Measurements from ENCODE around the gene NOX5. TPM values are rescaled to one million over a fixed set of nuclear protein-coding genes. Genes with fewer than 3 reads are reported as not detected.
A peak's percentile ranks its signal among the peaks of the same experiment; 100 is the strongest.

NOX5 gene, protein sequence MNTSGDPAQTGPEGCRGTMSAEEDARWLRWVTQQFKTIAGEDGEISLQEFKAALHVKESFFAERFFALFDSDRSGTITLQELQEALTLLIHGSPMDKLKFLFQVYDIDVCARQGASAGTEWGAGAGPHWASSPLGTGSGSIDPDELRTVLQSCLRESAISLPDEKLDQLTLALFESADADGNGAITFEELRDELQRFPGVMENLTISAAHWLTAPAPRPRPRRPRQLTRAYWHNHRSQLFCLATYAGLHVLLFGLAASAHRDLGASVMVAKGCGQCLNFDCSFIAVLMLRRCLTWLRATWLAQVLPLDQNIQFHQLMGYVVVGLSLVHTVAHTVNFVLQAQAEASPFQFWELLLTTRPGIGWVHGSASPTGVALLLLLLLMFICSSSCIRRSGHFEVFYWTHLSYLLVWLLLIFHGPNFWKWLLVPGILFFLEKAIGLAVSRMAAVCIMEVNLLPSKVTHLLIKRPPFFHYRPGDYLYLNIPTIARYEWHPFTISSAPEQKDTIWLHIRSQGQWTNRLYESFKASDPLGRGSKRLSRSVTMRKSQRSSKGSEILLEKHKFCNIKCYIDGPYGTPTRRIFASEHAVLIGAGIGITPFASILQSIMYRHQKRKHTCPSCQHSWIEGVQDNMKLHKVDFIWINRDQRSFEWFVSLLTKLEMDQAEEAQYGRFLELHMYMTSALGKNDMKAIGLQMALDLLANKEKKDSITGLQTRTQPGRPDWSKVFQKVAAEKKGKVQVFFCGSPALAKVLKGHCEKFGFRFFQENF
- total RNA-seq (2014; rRNA removed; shearing (Covaris generic)) (not detected in 2 replicates), total RNA-seq (2022) (not detected in 2 replicates), Bru-seq, nascent RNA (not detected), BruChase-seq, experiment 1, labeled RNA remaining after a 6-hour chase (percentile 4 among the genes with signal in this experiment), BruChase-seq, experiment 2, labeled RNA remaining after a 2-hour chase (percentile 4 among the genes with signal in this experiment)
- long read RNA-seq: 0 reads

GRCh38 chr15:69014454-69014853 lies at the start of gene NOX5:
NOX5 (plus strand) TSS chr15:69014695; CDS start chr15:69014736, 41 bp downstream.
- Histone ChIP-seq H3K4me2 (ENCODE audit: low read length) (no peak within 1 kb of the TSS), H3K27ac (ENCODE audit: low read depth, low read length, poor library complexity, severe bottlenecking) (no peak within 1 kb of the TSS), H3K4me3 (ENCODE audit: low read depth, low read length, poor library complexity, severe bottlenecking) (no peak within 1 kb of the TSS), H2AFZ (ENCODE audit: low read length) (no peak within 1 kb of the TSS), H3K79me2 (ENCODE audit: insufficient read depth, low read depth, low read length) (no peaks in the 10 kb centered on the region), H3K4me1 (ENCODE audit: insufficient read depth, low read length, poor library complexity, severe bottlenecking) (no peaks in the 10 kb centered on the region), H3K9me3 (ENCODE audit: low read length) (no peaks in the 10 kb centered on the region), H3K36me3 (ENCODE audit: insufficient read depth, low read length) (no peaks in the 10 kb centered on the region), H4K20me1 (ENCODE audit: insufficient read depth, low read length) (no peaks in the 10 kb centered on the region), H3K9me2 (ENCODE audit: insufficient read depth, low read length) (no peaks in the 10 kb centered on the region)
- TF ChIP-seq CTCF (conservative IDR thresholded peaks at IDR 0.05; ENCODE audit: low read length): no peak
- TF ChIP-seq EZH2phosphoT487 (IDR thresholded peaks at IDR 0.05; ENCODE audit: borderline replicate concordance, low read depth, low read length): no peak
- BruUV-seq (replicated peaks): no TSS peak
- no peak for DNase-seq (ENCODE audit: low spot score)
- POLR2A ChIA-PET: no interaction called here
- CTCF ChIA-PET (ENCODE audit: unreplicated experiment): no interaction called here
- intact Hi-C loops (cut with micrococcal nuclease; ENCODE audit: unreplicated experiment): no loop called here

DNA sequence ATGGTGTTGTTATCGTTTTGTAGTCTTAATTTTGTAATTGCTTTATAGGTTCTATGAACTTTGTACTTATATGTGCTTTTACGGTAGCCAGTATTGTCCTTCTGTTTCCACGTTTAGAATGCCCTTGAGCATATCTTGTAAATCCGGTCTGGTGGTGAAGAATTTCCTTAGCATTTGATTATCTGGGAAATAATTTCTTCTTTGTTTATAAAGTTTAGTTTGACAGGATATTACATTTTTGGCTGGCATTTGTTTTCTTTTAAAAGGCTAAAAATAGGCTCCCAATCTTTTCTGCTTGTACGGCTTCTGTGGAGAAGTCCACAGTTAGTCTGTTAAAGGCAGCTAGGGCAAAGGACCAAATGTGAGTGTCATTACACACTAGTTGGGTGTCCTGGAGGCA lies 47.5 kb upstream of the NOX5 start:
- Histone ChIP-seq H3K9me2 (ENCODE audit: insufficient read depth, low read length) (0 out of 2 replicates have a peak, but pooled peaks cover 6% of the 10 kb centered on the region), H3K36me3 (ENCODE audit: insufficient read depth, low read length) (no peaks in the 10 kb centered on the region), H3K4me3 (ENCODE audit: low read depth, low read length, poor library complexity, severe bottlenecking) (no peak overlapping the region), H4K20me1 (ENCODE audit: insufficient read depth, low read length) (no peaks in the 10 kb centered on the region), H3K4me2 (ENCODE audit: low read length) (no peak overlapping the region), H3K4me1 (ENCODE audit: insufficient read depth, low read length, poor library complexity, severe bottlenecking) (peaks cover 4% of the 10 kb centered on the region), H3K79me2 (ENCODE audit: insufficient read depth, low read depth, low read length) (no peaks in the 10 kb centered on the region), H3K9me3 (ENCODE audit: low read length) (peaks cover 10% of the 10 kb centered on the region; the same call in 1 of the 2 replicates), H3K27ac (ENCODE audit: low read depth, low read length, poor library complexity, severe bottlenecking) (no peak overlapping the region), H2AFZ (ENCODE audit: low read length) (no peak overlapping the region)
- intact Hi-C loops (cut with micrococcal nuclease; ENCODE audit: unreplicated experiment): no loop called here
- no peak for TF ChIP-seq EZH2phosphoT487 (IDR thresholded peaks at IDR 0.05; ENCODE audit: borderline replicate concordance, low read depth, low read length)
- DNase-seq (ENCODE audit: low spot score): no peak
- no TSS peak for BruUV-seq (replicated peaks)
- CTCF ChIA-PET (ENCODE audit: unreplicated experiment): no interaction called here
- POLR2A ChIA-PET: interaction anchor here (0.5 kb wide), 1 partner anchor 41 kb away, joined by 3 read pairs; no protein-coding TSS in a partner anchor

DNA sequence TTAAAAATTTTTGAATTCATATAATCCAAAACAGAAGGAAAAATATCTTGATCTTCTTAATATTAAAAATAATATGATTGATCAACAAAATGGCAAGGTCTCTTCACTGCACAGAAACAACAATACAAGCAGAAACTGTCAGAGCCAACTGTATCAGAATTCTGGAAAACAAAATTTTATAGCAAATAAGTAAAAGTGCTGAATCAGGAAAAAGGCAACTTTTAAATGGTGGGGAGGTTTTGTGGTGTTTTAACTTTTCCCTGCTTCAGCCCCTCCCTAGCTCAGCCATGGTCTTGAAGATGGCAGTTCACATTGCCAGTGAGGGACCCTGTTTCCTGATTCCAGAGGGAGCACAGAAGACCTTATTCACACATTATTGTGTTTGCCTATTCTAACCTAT lies 46.5 kb upstream of the NOX5 start:
- H3K27ac ChIP-seq (ENCODE audit: low read depth, low read length, poor library complexity, severe bottlenecking): no peak overlapping the region
- H3K36me3 ChIP-seq (ENCODE audit: insufficient read depth, low read length): no peaks in the 10 kb centered on the region
- H3K4me2 ChIP-seq (ENCODE audit: low read length): no peak overlapping the region
- H3K4me1 ChIP-seq (ENCODE audit: insufficient read depth, low read length, poor library complexity, severe bottlenecking): no peaks in the 10 kb centered on the region
- DNase-seq (ENCODE audit: low spot score): no peak
- H3K4me3 ChIP-seq (ENCODE audit: low read depth, low read length, poor library complexity, severe bottlenecking): no peak overlapping the region
- CTCF ChIA-PET (ENCODE audit: unreplicated experiment): no interaction called here
- intact Hi-C loops (cut with micrococcal nuclease; ENCODE audit: unreplicated experiment): no loop called here
- POLR2A ChIA-PET: no interaction called here
- H4K20me1 ChIP-seq (ENCODE audit: insufficient read depth, low read length): no peaks in the 10 kb centered on the region
- H3K9me3 ChIP-seq (ENCODE audit: low read length): peaks cover 10% of the 10 kb centered on the region; the same call in 1 of the 2 replicates
- H3K9me2 ChIP-seq (ENCODE audit: insufficient read depth, low read length): no peaks in the 10 kb centered on the region
- TF ChIP-seq CTCF (conservative IDR thresholded peaks at IDR 0.05; ENCODE audit: low read length): no peak
- no peak for TF ChIP-seq EZH2phosphoT487 (IDR thresholded peaks at IDR 0.05; ENCODE audit: borderline replicate concordance, low read depth, low read length)
- no peak overlapping the region for H2AFZ ChIP-seq (ENCODE audit: low read length)
- no TSS peak for BruUV-seq (replicated peaks)
- H3K79me2 ChIP-seq (ENCODE audit: insufficient read depth, low read depth, low read length): no peaks in the 10 kb centered on the region

All from OCI-LY7 (cell line).